ENCODE measurements around the gene STIP1. TPM values are rescaled to one million over a fixed set of nuclear protein-coding genes. Genes with fewer than 3 reads are reported as not detected.

STIP1 gene
- total and polyA plus RNA-seq, 2 of the 4 experiments (the other 2 are of a cell fraction), result 201 to 489 TPM

- in situ Hi-C loops (cut with MboI; ENCODE audit: low sequenced_read_pairs) (no loop called here), dilution Hi-C loops (cut with HindIII; ENCODE audit: low sequenced_read_pairs, unreplicated experiment) (no loop called here), intact Hi-C loops (cut with micrococcal nuclease) (loop anchor here (10.0 kb wide), 1 partner anchor 445 kb away; no protein-coding TSS in a partner anchor)
- no peak overlapping the region for H3K18ac ChIP-seq (ENCODE audit: low read depth, low read length)
- TF ChIP-seq CHD1 (IDR thresholded peaks at IDR 0.05; ENCODE audit: low read depth, low read length) (no peak), RCOR1 (IDR thresholded peaks at IDR 0.05; ENCODE audit: insufficient replicate concordance, low read length) (no peak)
- H2BK15ac ChIP-seq (ENCODE audit: low read depth, low read length), result no peak overlapping the region
- H2AFZ ChIP-seq (replicated peaks; ENCODE audit: low read length, poor library complexity), result no peak overlapping the region
- H3K9ac ChIP-seq (ENCODE audit: low read depth, low read length), result no peak overlapping the region
- H3K4me1 ChIP-seq (ENCODE audit: control insufficient read depth, insufficient read depth, low read length), result peaks cover 10% of the 10 kb centered on the region
- no peak overlapping the region for H3K4ac ChIP-seq (ENCODE audit: low read depth, low read length)
- no peaks in the 10 kb centered on the region for H3K9me3 ChIP-seq (ENCODE audit: control insufficient read depth, insufficient read depth, low read length)
- H3K14ac ChIP-seq (replicated peaks; ENCODE audit: low read depth, low read length), result no peak overlapping the region
- H3K56ac ChIP-seq (ENCODE audit: extremely low read depth, insufficient read depth, low read length), result no peak overlapping the region
- H4K5ac ChIP-seq (ENCODE audit: low read depth, low read length), result no peak overlapping the region
- ChIA-PET CTCF (no interaction called here), POLR2A (ENCODE audit: unreplicated experiment) (no interaction called here)
- ATAC-seq (ENCODE audit: low read depth), result no peak
- BruUV-seq (replicated peaks), result no TSS peak
- H3K4me2 ChIP-seq (ENCODE audit: low read depth, low read length), result no peak overlapping the region
- H4K20me1 ChIP-seq (ENCODE audit: insufficient read depth, low read length), result peaks cover 4% of the 10 kb centered on the region; the same call in 1 of the 2 replicates
- no peak overlapping the region for H4K8ac ChIP-seq (ENCODE audit: low read depth in 2 of 2, low read length in 2 of 2)
- H2BK5ac ChIP-seq (ENCODE audit: low read depth, low read length, poor library complexity, severe bottlenecking), result no peak overlapping the region
- peaks cover 17% of the 10 kb centered on the region for H3K36me3 ChIP-seq (ENCODE audit: control insufficient read depth, insufficient read depth, low read length)
- no peak overlapping the region for H2BK20ac ChIP-seq (ENCODE audit: low read depth, low read length)
- H4K91ac ChIP-seq (ENCODE audit: insufficient read depth, low read depth, low read length), result no peak overlapping the region
- H3K79me1 ChIP-seq (ENCODE audit: low read depth in 1 of 2, low read length in 2 of 2), result peaks cover 0 to 20% of the 10 kb centered on the region in 2 experiments; a peak in 2 of 4 replicates
- WGBS, 2 experiments (ENCODE audit: extremely low coverage in 2 of 2, insufficient read length in 1 of 2), result no CpG with 5 or more reads among the region's 8 CpGs
- H3K4me3 ChIP-seq (ENCODE audit: insufficient read depth, low read depth, low read length), result no peak overlapping the region
- no peak overlapping the region for H2AK5ac ChIP-seq (ENCODE audit: low read depth, low read length)
- no peak for DNase-seq
- H3K23ac ChIP-seq (ENCODE audit: low read depth, low read length), result no peak overlapping the region
- no peak overlapping the region for H3K27ac ChIP-seq (ENCODE audit: insufficient read depth, low read length)
- no peaks in the 10 kb centered on the region for H3K27me3 ChIP-seq (ENCODE audit: control insufficient read depth, insufficient read depth, low read length)
- H2BK120ac ChIP-seq (ENCODE audit: low read depth, low read length), result no peak overlapping the region
- no peak overlapping the region for H2AK9ac ChIP-seq (replicated peaks; ENCODE audit: low read depth, low read length, poor library complexity)
- no peaks in the 10 kb centered on the region; the same call in 1 of the 2 replicates for H3K9me1 ChIP-seq (ENCODE audit: insufficient read depth, low read length)
These were observed 23.5 kb downstream of the STIP1 start for GRCh38 chr11:64209563-64209843.
